ENCODE measurements around the gene FER. TPM values are rescaled to one million over a fixed set of nuclear protein-coding genes. Genes with fewer than 3 reads are reported as not detected.

FER gene
- total and polyA plus RNA-seq, 7 donors: 1.2 to 36.7 (median 24.2) TPM

DNA sequence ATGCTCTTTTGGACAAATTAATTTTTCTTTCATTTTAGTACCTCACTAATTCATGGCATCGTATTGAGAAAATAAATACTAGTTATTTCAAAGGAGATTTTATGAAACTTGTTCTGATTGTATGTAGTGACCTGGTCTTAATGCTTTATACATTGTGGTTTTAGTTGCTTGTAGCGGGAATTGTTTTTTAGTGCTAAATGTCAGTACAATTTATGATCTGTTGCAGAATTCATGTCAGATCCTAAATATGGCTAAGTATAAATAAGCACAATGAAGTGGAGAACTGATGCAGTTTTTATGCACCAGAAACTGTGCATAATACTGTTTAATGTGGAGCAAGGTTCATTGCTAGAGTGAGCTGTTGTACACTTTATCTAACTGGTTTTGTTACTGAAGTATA, 353.3 kb downstream of the FER start:
- Histone ChIP-seq H3K27me3 (no peaks in the 10 kb centered on the region), H3K4me3 (no peak overlapping the region), H3K36me3 (no peaks in the 10 kb centered on the region), H3K4me1 (peaks cover 0 to 19% (median 9%) of the 10 kb centered on the region in 4 donors), H3K27ac (no peak overlapping the region), H3K9me3 (no peaks in the 10 kb centered on the region)
- intact Hi-C loops (cut with DNase I): no loop called here
- TF ChIP-seq, protein P1, sequence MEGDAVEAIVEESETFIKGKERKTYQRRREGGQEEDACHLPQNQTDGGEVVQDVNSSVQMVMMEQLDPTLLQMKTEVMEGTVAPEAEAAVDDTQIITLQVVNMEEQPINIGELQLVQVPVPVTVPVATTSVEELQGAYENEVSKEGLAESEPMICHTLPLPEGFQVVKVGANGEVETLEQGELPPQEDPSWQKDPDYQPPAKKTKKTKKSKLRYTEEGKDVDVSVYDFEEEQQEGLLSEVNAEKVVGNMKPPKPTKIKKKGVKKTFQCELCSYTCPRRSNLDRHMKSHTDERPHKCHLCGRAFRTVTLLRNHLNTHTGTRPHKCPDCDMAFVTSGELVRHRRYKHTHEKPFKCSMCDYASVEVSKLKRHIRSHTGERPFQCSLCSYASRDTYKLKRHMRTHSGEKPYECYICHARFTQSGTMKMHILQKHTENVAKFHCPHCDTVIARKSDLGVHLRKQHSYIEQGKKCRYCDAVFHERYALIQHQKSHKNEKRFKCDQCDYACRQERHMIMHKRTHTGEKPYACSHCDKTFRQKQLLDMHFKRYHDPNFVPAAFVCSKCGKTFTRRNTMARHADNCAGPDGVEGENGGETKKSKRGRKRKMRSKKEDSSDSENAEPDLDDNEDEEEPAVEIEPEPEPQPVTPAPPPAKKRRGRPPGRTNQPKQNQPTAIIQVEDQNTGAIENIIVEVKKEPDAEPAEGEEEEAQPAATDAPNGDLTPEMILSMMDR (IDR thresholded peaks at IDR 0.05): no peak
- TF ChIP-seq POLR2A (IDR thresholded peaks at IDR 0.05) (no peak), EP300 (IDR thresholded peaks at IDR 0.05) (no peak), POLR2AphosphoS5 (IDR thresholded peaks at IDR 0.05) (no peak)
- DNase-seq: no peak
- 52 to 77% methylated on average over 2 of the region's 2 CpGs for WGBS, 2 donors

DNA sequence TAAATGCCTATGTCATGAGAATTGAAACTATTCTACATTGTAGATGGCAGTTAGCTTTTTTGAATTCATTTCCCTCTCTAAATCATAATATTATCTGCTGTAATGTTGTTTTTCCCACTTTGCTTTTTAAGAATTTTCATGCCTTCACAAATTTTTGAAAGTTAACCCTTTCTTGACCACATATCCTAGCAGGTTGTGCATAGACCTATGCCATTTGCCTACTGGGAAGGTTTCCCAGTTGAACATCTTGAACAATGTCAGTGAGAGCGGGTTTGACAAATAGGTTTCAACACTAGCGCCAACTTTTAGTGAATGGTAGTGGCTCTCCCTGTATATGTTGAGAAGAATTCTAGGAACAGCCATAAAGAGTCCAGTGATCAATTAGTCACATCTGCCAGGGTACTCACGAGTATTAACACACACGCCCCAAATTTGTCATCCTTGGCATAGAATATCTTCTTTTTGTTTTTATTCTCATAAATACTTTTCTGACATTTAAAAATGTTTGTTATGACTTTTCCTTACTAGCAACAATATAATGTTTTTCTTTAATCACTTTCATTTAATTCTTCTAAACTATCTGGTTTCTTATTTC, 354.5 kb downstream of the FER start:
- Histone ChIP-seq H3K27me3 (no peaks in the 10 kb centered on the region), H3K36me3 (no peaks in the 10 kb centered on the region), H3K4me3 (no peak overlapping the region), H3K9me3 (no peaks in the 10 kb centered on the region), H3K4me1 (peaks cover 0 to 25% (median 12%) of the 10 kb centered on the region in 4 donors), H3K27ac (no peak overlapping the region)
- intact Hi-C loops (cut with DNase I): no loop called here
- TF ChIP-seq POLR2AphosphoS5 (IDR thresholded peaks at IDR 0.05) (no peak), POLR2A (IDR thresholded peaks at IDR 0.05) (no peak), EP300 (IDR thresholded peaks at IDR 0.05) (no peak)
- TF ChIP-seq, protein P1 (IDR thresholded peaks at IDR 0.05): no peak
- 93 to 97% methylated on average over 4 of the region's 4 CpGs for WGBS, 2 donors
- DNase-seq: no peak

DNA sequence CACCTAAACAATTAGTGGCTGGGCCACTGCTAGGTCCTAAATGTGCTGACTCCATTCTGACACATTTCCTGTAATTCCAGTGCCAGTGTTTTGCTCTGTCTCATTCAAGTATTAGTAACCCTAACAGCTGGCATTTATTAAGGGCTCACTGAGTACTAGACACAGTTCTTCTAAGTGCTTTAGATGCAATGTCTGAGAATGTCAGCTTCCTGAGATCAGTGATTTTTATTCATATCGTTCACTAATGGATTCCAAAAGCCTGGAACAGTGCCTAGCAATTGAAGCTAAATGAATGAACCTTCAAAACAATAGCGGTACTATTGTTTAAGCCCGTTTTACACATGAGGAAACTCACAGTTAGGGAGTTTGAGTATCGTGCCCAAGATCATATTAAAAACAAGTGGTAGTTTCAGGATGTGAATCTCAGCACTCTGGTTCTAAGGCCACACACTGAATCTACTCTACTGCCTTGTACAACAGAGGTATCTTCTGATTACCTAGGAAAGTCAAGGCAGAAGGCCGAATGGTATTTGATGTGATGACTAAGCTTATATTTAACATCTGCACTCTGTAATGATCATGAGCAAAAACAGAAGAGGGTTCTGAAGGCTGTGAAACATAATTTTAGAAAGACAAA, 358.1 kb downstream of the FER start:
- no peak for DNase-seq
- 68 to 79% methylated on average over 5 of the region's 5 CpGs for WGBS, 2 donors
- peak in 1 of 4 donors; percentile 24 for TF ChIP-seq POLR2AphosphoS5 (IDR thresholded peaks at IDR 0.05)
- no peak for TF ChIP-seq POLR2A (IDR thresholded peaks at IDR 0.05)
- no peak for TF ChIP-seq EP300 (IDR thresholded peaks at IDR 0.05)
- TF ChIP-seq, protein P1 (IDR thresholded peaks at IDR 0.05): no peak
- no peaks in the 10 kb centered on the region for H3K27me3 ChIP-seq
- H3K36me3 ChIP-seq: no peaks in the 10 kb centered on the region
- intact Hi-C loops (cut with DNase I): no loop called here
- no peak overlapping the region for H3K4me3 ChIP-seq
- H3K9me3 ChIP-seq: no peaks in the 10 kb centered on the region
- H3K27ac ChIP-seq: peak overlapping the region in 2 of 4 donors; percentile 14 to 22
- H3K4me1 ChIP-seq: peaks cover 0 to 22% (median 10%) of the 10 kb centered on the region in 4 donors

DNA sequence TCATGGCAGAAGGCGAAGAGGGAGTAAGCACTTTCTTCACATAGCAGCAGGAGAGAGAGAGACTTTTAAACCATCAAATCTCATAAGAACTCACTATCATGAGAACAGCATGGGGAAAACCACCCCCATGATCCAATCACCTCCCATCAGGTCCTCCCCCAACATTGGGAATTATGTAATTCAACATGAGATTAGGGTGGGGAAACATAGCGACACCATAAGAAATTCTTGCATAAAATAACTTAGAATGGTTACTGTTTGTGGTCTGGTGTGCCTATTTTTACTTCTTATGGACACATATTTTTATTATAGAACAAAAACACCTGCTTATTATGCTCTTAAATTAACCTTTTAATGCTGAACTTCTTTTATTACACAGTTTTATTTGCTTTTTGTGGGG, 364.0 kb downstream of the FER start:
- TF ChIP-seq POLR2AphosphoS5 (IDR thresholded peaks at IDR 0.05): no peak
- TF ChIP-seq, protein P1 (IDR thresholded peaks at IDR 0.05): no peak
- TF ChIP-seq POLR2A (IDR thresholded peaks at IDR 0.05): no peak
- TF ChIP-seq EP300 (IDR thresholded peaks at IDR 0.05): no peak
- H3K4me3 ChIP-seq: no peak overlapping the region
- intact Hi-C loops (cut with DNase I): no loop called here
- no peaks in the 10 kb centered on the region for H3K36me3 ChIP-seq
- 92 to 97% methylated on average over 2 of the region's 2 CpGs for WGBS, 2 donors
- H3K9me3 ChIP-seq: no peaks in the 10 kb centered on the region
- H3K27me3 ChIP-seq: no peaks in the 10 kb centered on the region
- H3K4me1 ChIP-seq: no peaks in the 10 kb centered on the region
- DNase-seq: no peak
- no peak overlapping the region for H3K27ac ChIP-seq
